Duodenal mucosa (tissue), 2 donors: ENCODE results near the gene SELP.
"Not testable (repeated sequence)": the region's sequence is repeated elsewhere in the genome, so short reads cannot be mapped to it uniquely, and the experiment has no call there.

Experiments
- H3K27ac ChIP-seq: one replicate; pipeline ENCODE4 v1.7.0; 2013; ENCODE audit warnings: low read depth, low read length
- H3K27me3 ChIP-seq, 2 donors: one replicate each; pipeline ENCODE4 v1.7.0; 2013; ENCODE audit warnings: low read length in 2 of 2, control low read depth in 1 of 2; ENCODE audit not compliant: insufficient read depth in 2 of 2, control insufficient read depth in 1 of 2
- H3K36me3 ChIP-seq, 2 donors: one replicate each; pipeline ENCODE4 v1.7.0; 2013; ENCODE audit warnings: low read length in 2 of 2, control low read depth in 1 of 2; ENCODE audit not compliant: insufficient read depth in 2 of 2, control insufficient read depth in 1 of 2
- H3K4me1 ChIP-seq, 2 donors: one replicate each; pipeline ENCODE4 v1.7.0; 2013; ENCODE audit warnings: low read length in 2 of 2, control low read depth in 1 of 2; ENCODE audit not compliant: insufficient read depth in 2 of 2, control insufficient read depth in 1 of 2
- H3K4me3 ChIP-seq, 2 donors: one replicate each; pipeline ENCODE4 v1.7.0; 2013; ENCODE audit warnings: low read length in 2 of 2, low read depth in 1 of 2
- H3K9ac ChIP-seq, 2 donors: one replicate each; pipeline ENCODE4 v1.7.0; 2013; ENCODE audit warnings: low read length in 2 of 2, low read depth in 1 of 2
- H3K9me3 ChIP-seq, 2 donors: one replicate each; pipeline ENCODE4 v1.7.0; 2013; ENCODE audit warnings: low read length in 2 of 2, control low read depth in 1 of 2; ENCODE audit not compliant: control insufficient read depth in 1 of 2

Gene SELP

GRCh38 chr1:169630006-169630405 is at the start of gene SELP:
Gene SELP, minus strand, starts transcription at chr1:169630124. Its CDS starts 50 bp downstream, at chr1:169630074.
- Histone ChIP-seq H3K27ac (no peak within 1 kb of the TSS), H3K36me3 (no peaks in the 10 kb centered on the region), H3K4me1 (no peaks in the 10 kb centered on the region), H3K4me3 (no peak within 1 kb of the TSS), H3K9ac (no peak within 1 kb of the TSS), H3K9me3 (peaks cover 7 to 18% of the 10 kb centered on the region in 2 donors), H3K27me3 (no peaks in the 10 kb centered on the region)

- no peak overlapping the region for H3K27ac ChIP-seq
- H3K27me3 ChIP-seq = peaks cover 0 to 4% of the 10 kb centered on the region in 2 donors
Observed at GRCh38 chr1:169679692-169680091, 49.8 kb upstream of the SELP start.

GRCh38 chr1:169676001-169676400 is 46.1 kb upstream of the SELP start:
- no peak overlapping the region for H3K4me3 ChIP-seq
- H3K27me3 ChIP-seq = peaks cover 0 to under 1% of the 10 kb centered on the region in 2 donors

More at GRCh38 chr1:169679692-169680091, 49.8 kb upstream of the SELP start:
- Histone ChIP-seq H3K36me3 (no peaks in the 10 kb centered on the region), H3K4me1 (no peaks in the 10 kb centered on the region), H3K9me3 (no peaks in the 10 kb centered on the region), H3K9ac (no peak overlapping the region), H3K4me3 (no peak overlapping the region)

GRCh38 chr1:169670836-169671235 is 40.9 kb upstream of the SELP start:
- Histone ChIP-seq H3K27me3 (no peaks in the 10 kb centered on the region), H3K36me3 (no peaks in the 10 kb centered on the region), H3K9me3 (no peaks in the 10 kb centered on the region), H3K27ac (no peak overlapping the region), H3K9ac (no peak overlapping the region), H3K4me1 (no peaks in the 10 kb centered on the region), H3K4me3 (no peak overlapping the region)

More at GRCh38 chr1:169676001-169676400, 46.1 kb upstream of the SELP start:
- Histone ChIP-seq H3K36me3 (no peaks in the 10 kb centered on the region), H3K9me3 (no peaks in the 10 kb centered on the region), H3K27ac (no peak overlapping the region), H3K4me1 (no peaks in the 10 kb centered on the region), H3K9ac (no peak overlapping the region)

- H3K36me3 ChIP-seq, H3K4me1 ChIP-seq, H3K9ac ChIP-seq, H3K27ac ChIP-seq, H3K9me3 ChIP-seq, H3K27me3 ChIP-seq, H3K4me3 ChIP-seq: not testable (repeated sequence)
Observed at GRCh38 chr1:169670244-169670643, 40.3 kb upstream of the SELP start.

- H3K4me1 ChIP-seq, H3K9me3 ChIP-seq, H3K27ac ChIP-seq, H3K36me3 ChIP-seq, H3K9ac ChIP-seq, H3K27me3 ChIP-seq, H3K4me3 ChIP-seq: not testable (repeated sequence)
Observed at GRCh38 chr1:169667699-169668596, 38.0 kb upstream of the SELP start.

GRCh38 chr1:169667227-169667639 is 37.3 kb upstream of the SELP start:
- H3K36me3 ChIP-seq, H3K4me1 ChIP-seq, H3K4me3 ChIP-seq, H3K27me3 ChIP-seq, H3K9ac ChIP-seq, H3K9me3 ChIP-seq, H3K27ac ChIP-seq: not testable (repeated sequence)

GRCh38 chr1:169662680-169663079 is 32.8 kb upstream of the SELP start:
- H3K36me3 ChIP-seq, H3K9ac ChIP-seq, H3K27ac ChIP-seq, H3K27me3 ChIP-seq, H3K4me3 ChIP-seq, H3K9me3 ChIP-seq, H3K4me1 ChIP-seq: not testable (repeated sequence)

- H3K9ac ChIP-seq, H3K27me3 ChIP-seq, H3K36me3 ChIP-seq, H3K27ac ChIP-seq, H3K4me3 ChIP-seq, H3K9me3 ChIP-seq, H3K4me1 ChIP-seq: not testable (repeated sequence)
Observed at GRCh38 chr1:169661066-169661465, 31.1 kb upstream of the SELP start.

- not testable (repeated sequence) for H3K4me1 ChIP-seq, H3K9ac ChIP-seq, H3K4me3 ChIP-seq, H3K27ac ChIP-seq, H3K27me3 ChIP-seq, H3K9me3 ChIP-seq, H3K36me3 ChIP-seq
Observed at GRCh38 chr1:169658777-169659176, 28.9 kb upstream of the SELP start.
